Cardiac atrium fibroblast (primary cell): ENCODE results near the gene GADL1. TPM values are rescaled to one million over a fixed set of nuclear protein-coding genes. Genes with fewer than 3 reads are reported as not detected.

Experiments used
- total RNA-seq: library from RNA; depleted of rRNA; stranded (reverse); fragments of >200 nt; gene quantifications from 2 replicates; pipeline ENCODE4 v1.2.3, GENCODE V29; 2015

GADL1 gene
- not detected in 2 replicates for total RNA-seq

GRCh38 chr3:30894521-30895251, at the start of gene GADL1:
GADL1 (minus strand) TSS chr3:30894661; CDS start chr3:30894614, 47 bp downstream.

